ENCODE data around the gene SPIB.

- TF ChIP-seq CTCF (IDR thresholded peaks at IDR 0.05), result no peak
- TF ChIP-seq POLR2A (IDR thresholded peaks at IDR 0.05), result no peak
These were observed 41.7 kb upstream of the SPIB start for GRCh38 chr19:50377051-50377461.
